ENCODE results near the gene DHX29. TPM values are rescaled to one million over a fixed set of nuclear protein-coding genes. Genes with fewer than 3 reads are reported as not detected.

Gene DHX29
- total and polyA plus RNA-seq, 2 donors (not counting 1 experiment from before 2014, with no cell fraction given) = 3.9 to 18.1 TPM

GRCh38 chr5:55289808-55290207 is 17.7 kb downstream of the DHX29 start:
- Histone ChIP-seq H3K9me3 (ENCODE audit: control extremely low read depth in 1 of 3, control insufficient read depth in 2 of 3, insufficient read depth in 1 of 3, low read length in 2 of 3) (no peaks in the 10 kb centered on the region), H3K4me1 (ENCODE audit: control insufficient read depth in 2 of 2, insufficient read depth in 2 of 2, low read length in 2 of 2) (no peaks in the 10 kb centered on the region), H3K9ac (ENCODE audit: low read length) (no peak overlapping the region), H3K79me2 (ENCODE audit: control insufficient read depth, insufficient read depth, low read length) (no peaks in the 10 kb centered on the region), H3K36me3 (replicated peaks in 1 of 2; ENCODE audit: control extremely low read depth in 1 of 2, control insufficient read depth in 1 of 2, extremely low read depth in 1 of 2, insufficient read depth in 2 of 2, low read length in 1 of 2) (peaks cover 17 to 61% of the 10 kb centered on the region in 2 experiments), H4K20me1 (ENCODE audit: control insufficient read depth, insufficient read depth, low read length, poor library complexity, severe bottlenecking) (no peaks in the 10 kb centered on the region), H3K27me3 (replicated peaks in 1 of 4; ENCODE audit: control extremely low read depth in 1 of 4, control insufficient read depth in 3 of 4, insufficient read depth in 4 of 4, low read length in 3 of 4) (no peaks in the 10 kb centered on the region), H2AFZ (ENCODE audit: insufficient read depth, low read depth, low read length, poor library complexity, severe bottlenecking) (no peak overlapping the region), H3K4me2 (replicated peaks; ENCODE audit: low read depth, low read length, poor library complexity, severe bottlenecking) (no peak overlapping the region), H3K4me3 (ENCODE audit: control extremely low read depth in 1 of 5, extremely low read depth in 1 of 5, insufficient read depth in 1 of 5, low read depth in 2 of 5, low read length in 4 of 5) (no peak overlapping the region), H3K27ac (ENCODE audit: low read length in 2 of 2) (no peak overlapping the region)
- Mint-ChIP-seq H3K27ac (no peak overlapping the region), H3K4me3 (no peak overlapping the region), H3K27me3 (no peaks in the 10 kb centered on the region), H3K9me3 (ENCODE audit: insufficient read depth) (no peaks in the 10 kb centered on the region), H3K4me1 (no peaks in the 10 kb centered on the region)
- CTCF ChIA-PET = no interaction called here
- TF ChIP-seq EZH2 (IDR thresholded peaks at IDR 0.05; ENCODE audit: borderline replicate concordance, insufficient read depth, low read depth, low read length, poor library complexity, severe bottlenecking) (no peak), CTCF (IDR thresholded peaks at IDR 0.05) (no peak)
- DNase-seq = no peak
- intact Hi-C loops (cut with micrococcal nuclease) = no loop called here
- POLR2A ChIA-PET = no interaction called here
- ATAC-seq (ENCODE audit: low read depth) = no peak

- CTCF ChIA-PET = no interaction called here
- H2AFZ ChIP-seq (ENCODE audit: insufficient read depth, low read depth, low read length, poor library complexity, severe bottlenecking) = no peak overlapping the region
- no peak for ATAC-seq (ENCODE audit: low read depth)
Observed at GRCh38 chr5:55286411-55286933, 21.0 kb downstream of the DHX29 start.

More at GRCh38 chr5:55286411-55286933, 21.0 kb downstream of the DHX29 start:
- Mint-ChIP-seq H3K27me3 (no peaks in the 10 kb centered on the region), H3K9me3 (ENCODE audit: insufficient read depth) (no peaks in the 10 kb centered on the region), H3K4me1 (no peaks in the 10 kb centered on the region), H3K27ac (no peak overlapping the region), H3K4me3 (no peak overlapping the region)
- Histone ChIP-seq H3K27ac (ENCODE audit: low read length in 2 of 2) (no peak overlapping the region), H3K4me1 (ENCODE audit: control insufficient read depth in 2 of 2, insufficient read depth in 2 of 2, low read length in 2 of 2) (no peaks in the 10 kb centered on the region), H3K9ac (ENCODE audit: low read length) (no peak overlapping the region), H3K36me3 (replicated peaks in 1 of 2; ENCODE audit: control extremely low read depth in 1 of 2, control insufficient read depth in 1 of 2, extremely low read depth in 1 of 2, insufficient read depth in 2 of 2, low read length in 1 of 2) (peaks cover 19 to 63% of the 10 kb centered on the region in 2 experiments), H3K4me2 (replicated peaks; ENCODE audit: low read depth, low read length, poor library complexity, severe bottlenecking) (no peak overlapping the region), H3K79me2 (ENCODE audit: control insufficient read depth, insufficient read depth, low read length) (no peaks in the 10 kb centered on the region), H4K20me1 (ENCODE audit: control insufficient read depth, insufficient read depth, low read length, poor library complexity, severe bottlenecking) (no peaks in the 10 kb centered on the region), H3K4me3 (ENCODE audit: control extremely low read depth in 1 of 5, extremely low read depth in 1 of 5, insufficient read depth in 1 of 5, low read depth in 2 of 5, low read length in 4 of 5) (no peak overlapping the region), H3K27me3 (replicated peaks in 1 of 4; ENCODE audit: control extremely low read depth in 1 of 4, control insufficient read depth in 3 of 4, insufficient read depth in 4 of 4, low read length in 3 of 4) (no peaks in the 10 kb centered on the region), H3K9me3 (ENCODE audit: control extremely low read depth in 1 of 3, control insufficient read depth in 2 of 3, insufficient read depth in 1 of 3, low read length in 2 of 3) (no peaks in the 10 kb centered on the region)
- TF ChIP-seq CTCF (IDR thresholded peaks at IDR 0.05) (no peak), EZH2 (IDR thresholded peaks at IDR 0.05; ENCODE audit: borderline replicate concordance, insufficient read depth, low read depth, low read length, poor library complexity, severe bottlenecking) (no peak)
- intact Hi-C loops (cut with micrococcal nuclease) = no loop called here
- POLR2A ChIA-PET = no interaction called here
- no peak for DNase-seq
- 63% methylated on average over 1 of the region's 1 CpG for WGBS (ENCODE audit: insufficient coverage)
